Mesendoderm (in vitro differentiated cells): ENCODE data around the gene MLF1.

Source experiments
- DNase-seq: peaks from one replicate; pipeline ENCODE4 v3.0.0; 2013
- H2AK5ac ChIP-seq: 2 replicates; pipeline ENCODE4 v1.6.1; 2013; ENCODE audit warnings: low read length, inconsistent platforms
- H2BK120ac ChIP-seq: 2 replicates; pipeline ENCODE4 v1.6.1; 2013; ENCODE audit warnings: low read depth, mild to moderate bottlenecking, low read length, moderate library complexity, mixed read lengths
- H2BK15ac ChIP-seq: replicated peaks from 2 replicates; pipeline ENCODE4 v1.6.1; 2013; ENCODE audit warnings: low read depth, mild to moderate bottlenecking, moderate library complexity
- H2BK5ac ChIP-seq: 2 replicates; pipeline ENCODE4 v1.6.1; 2013; ENCODE audit warnings: low read length, inconsistent platforms
- H3K18ac ChIP-seq: 2 replicates; pipeline ENCODE4 v1.6.1; 2013; ENCODE audit warnings: mild to moderate bottlenecking, low read length, mixed read lengths
- H3K23ac ChIP-seq: one replicate; pipeline ENCODE4 v1.6.1; 2013; ENCODE audit warnings: low read length
- H3K27ac ChIP-seq: 2 replicates; pipeline ENCODE4 v1.5.1; 2013; ENCODE audit warnings: low read depth, mild to moderate bottlenecking, inconsistent platforms, low read length, moderate library complexity
- H3K27me3 ChIP-seq: 2 replicates; pipeline ENCODE4 v1.6.1; 2013; ENCODE audit warnings: low read length, control low read depth, mild to moderate bottlenecking, inconsistent platforms; ENCODE audit not compliant: insufficient read depth, poor library complexity
- H3K36me3 ChIP-seq: 2 replicates; pipeline ENCODE4 v1.6.1; 2013; ENCODE audit warnings: low read length, inconsistent platforms; ENCODE audit not compliant: control insufficient read depth, insufficient read depth
- H3K4ac ChIP-seq: one replicate; pipeline ENCODE4 v1.6.1; 2013; ENCODE audit warnings: low read depth, mild to moderate bottlenecking, low read length, moderate library complexity
- H3K4me1 ChIP-seq: 2 replicates; pipeline ENCODE4 v1.6.1; 2013; ENCODE audit warnings: low read depth, low read length, inconsistent platforms; ENCODE audit not compliant: control insufficient read depth
- H3K4me2 ChIP-seq: 2 replicates; pipeline ENCODE4 v1.6.1; 2013; ENCODE audit warnings: low read length
- H3K4me3 ChIP-seq: 2 replicates; pipeline ENCODE4 v1.5.1; 2013; ENCODE audit warnings: mild to moderate bottlenecking, low read length
- H3K56ac ChIP-seq: one replicate; pipeline ENCODE4 v1.6.1; 2013; ENCODE audit warnings: low read length
- H3K79me1 ChIP-seq: 2 replicates; pipeline ENCODE4 v1.6.1; 2013; ENCODE audit warnings: low read length, inconsistent platforms
- H3K79me2 ChIP-seq: 2 replicates; pipeline ENCODE4 v1.6.1; 2013; ENCODE audit warnings: mild to moderate bottlenecking, low read length; ENCODE audit not compliant: control insufficient read depth, insufficient read depth
- H3K9ac ChIP-seq: 2 replicates; pipeline ENCODE4 v1.6.1; 2013; ENCODE audit warnings: low read length, inconsistent platforms
- H4K5ac ChIP-seq: one replicate; pipeline ENCODE4 v1.6.1; 2013; ENCODE audit warnings: low read length
- H4K8ac ChIP-seq: one replicate; pipeline ENCODE4 v1.6.1; 2013; ENCODE audit warnings: low read depth, mild to moderate bottlenecking, control low read depth, low read length, moderate library complexity
- WGBS: extraction: QIAGEN DNeasy Blood & Tissue Kit; methylation state at CpG from one replicate; pipeline ENCODE4 v1.1.7; 2013; ENCODE audit warnings: low lambda C conversion rate, missing lambda C conversion rate; ENCODE audit not compliant: insufficient coverage; ENCODE audit errors: extremely low coverage; 5-methylcytosine and 5-hydroxymethylcytosine counted together

MLF1 gene

DNA sequence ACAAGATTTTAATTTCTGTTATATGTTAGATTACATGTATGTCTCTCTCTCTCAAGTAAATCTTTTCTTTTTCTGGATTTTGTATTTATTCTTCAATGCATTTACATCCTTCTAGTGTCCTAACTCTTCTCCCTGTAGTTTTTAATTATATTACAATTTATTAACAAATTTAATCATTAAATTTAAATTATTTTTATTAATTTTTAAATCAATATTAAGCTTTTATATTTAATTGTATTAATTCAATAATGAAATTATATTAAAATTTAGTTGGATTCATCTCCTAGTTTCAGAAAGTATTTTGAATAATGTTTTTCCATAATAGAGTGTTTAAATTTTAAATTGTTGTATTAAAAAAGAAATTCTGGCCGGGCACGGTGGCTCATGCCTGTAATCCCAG is 29.8 kb downstream of the MLF1 start:
- no peaks in the 10 kb centered on the region for H3K27me3 ChIP-seq
- H3K4ac ChIP-seq: no peak overlapping the region
- no peak overlapping the region for H3K23ac ChIP-seq
- no peak overlapping the region for H3K4me2 ChIP-seq
- no peak for DNase-seq
- H3K4me1 ChIP-seq: no peaks in the 10 kb centered on the region
- H3K9ac ChIP-seq: no peak overlapping the region
- no peak overlapping the region for H3K27ac ChIP-seq
- H4K8ac ChIP-seq: no peak overlapping the region
- H2BK5ac ChIP-seq: no peak overlapping the region
- H3K18ac ChIP-seq: no peak overlapping the region
- no peak overlapping the region for H2BK120ac ChIP-seq
- no peaks in the 10 kb centered on the region for H3K36me3 ChIP-seq
- WGBS: no CpG with 5 or more reads among the region's 2 CpGs
- H3K56ac ChIP-seq: no peak overlapping the region
- no peaks in the 10 kb centered on the region for H3K79me2 ChIP-seq
- no peaks in the 10 kb centered on the region for H3K79me1 ChIP-seq
- no peak overlapping the region for H4K5ac ChIP-seq
- no peak overlapping the region for H2BK15ac ChIP-seq
- H3K4me3 ChIP-seq: no peak overlapping the region
- H2AK5ac ChIP-seq: no peak overlapping the region

DNA sequence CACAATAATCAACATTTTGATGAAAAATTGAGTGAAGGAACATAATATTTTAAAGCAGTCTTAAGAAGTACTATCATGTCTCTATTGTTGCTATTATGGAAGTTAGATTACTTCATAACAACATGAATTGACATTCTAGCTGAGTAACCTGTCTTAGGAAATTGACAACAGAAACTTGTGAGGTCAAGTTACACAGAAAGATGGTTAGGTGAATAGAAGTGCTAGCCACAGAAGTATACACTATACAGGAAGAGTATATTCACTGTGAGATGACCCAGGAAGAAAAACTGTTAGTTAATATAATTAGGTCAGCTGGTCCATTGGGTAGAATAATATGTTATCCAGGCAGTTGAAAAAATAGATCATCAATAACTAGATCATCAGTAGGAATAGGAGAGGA is 31.2 kb downstream of the MLF1 start:
- Histone ChIP-seq H4K8ac (no peak overlapping the region), H2BK15ac (no peak overlapping the region), H3K79me1 (no peaks in the 10 kb centered on the region), H2BK5ac (no peak overlapping the region), H3K4me1 (no peaks in the 10 kb centered on the region), H3K79me2 (no peaks in the 10 kb centered on the region), H3K4me2 (no peak overlapping the region), H3K4ac (no peak overlapping the region), H4K5ac (no peak overlapping the region), H3K4me3 (no peak overlapping the region), H3K36me3 (no peaks in the 10 kb centered on the region), H2BK120ac (no peak overlapping the region), H3K23ac (no peak overlapping the region), H3K56ac (no peak overlapping the region), H3K27me3 (no peaks in the 10 kb centered on the region), H2AK5ac (no peak overlapping the region), H3K18ac (no peak overlapping the region), H3K27ac (no peak overlapping the region), H3K9ac (no peak overlapping the region)
- no peak for DNase-seq

DNA sequence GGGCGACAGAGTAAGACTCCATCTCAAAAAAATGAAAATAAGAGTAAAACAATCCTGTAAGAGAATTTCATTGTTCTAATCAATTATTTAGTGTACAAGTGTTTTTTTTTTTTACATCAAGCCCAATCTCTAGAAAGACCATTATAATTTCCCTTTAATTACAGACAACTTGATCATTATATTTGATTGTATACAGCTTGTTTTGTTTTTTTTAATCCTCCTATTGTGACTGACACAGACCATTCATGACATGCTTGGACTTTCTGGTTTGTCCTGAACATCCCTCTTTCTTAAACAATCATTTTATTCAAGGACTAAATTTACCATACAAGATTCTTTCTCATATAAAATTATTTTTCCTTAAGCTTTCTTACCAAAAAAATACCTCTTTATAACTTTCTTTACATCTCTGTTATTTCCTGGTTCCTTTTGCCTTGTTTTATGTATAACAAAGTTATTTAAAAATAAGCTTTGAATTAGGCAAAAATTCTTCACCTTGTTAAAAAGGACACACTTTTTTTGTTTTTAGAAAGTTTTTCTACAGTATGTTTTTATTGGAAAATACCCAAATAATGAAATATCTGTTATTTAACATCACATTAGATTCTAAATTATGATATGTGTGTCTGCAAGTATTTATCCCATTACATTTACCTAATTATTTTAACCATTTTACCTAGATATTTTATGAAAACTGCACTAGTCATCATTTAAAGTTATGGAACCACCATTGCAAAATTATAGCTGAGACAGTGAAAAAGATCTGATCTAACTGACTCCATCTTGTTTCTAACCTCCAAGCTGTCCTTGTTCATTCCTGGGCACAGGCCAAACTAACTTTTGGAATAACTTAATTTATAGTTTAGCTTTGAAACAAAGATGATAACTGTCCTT is 47.2 kb downstream of the MLF1 start:
- Histone ChIP-seq H2BK120ac (no peak overlapping the region), H3K56ac (no peak overlapping the region)

DNA sequence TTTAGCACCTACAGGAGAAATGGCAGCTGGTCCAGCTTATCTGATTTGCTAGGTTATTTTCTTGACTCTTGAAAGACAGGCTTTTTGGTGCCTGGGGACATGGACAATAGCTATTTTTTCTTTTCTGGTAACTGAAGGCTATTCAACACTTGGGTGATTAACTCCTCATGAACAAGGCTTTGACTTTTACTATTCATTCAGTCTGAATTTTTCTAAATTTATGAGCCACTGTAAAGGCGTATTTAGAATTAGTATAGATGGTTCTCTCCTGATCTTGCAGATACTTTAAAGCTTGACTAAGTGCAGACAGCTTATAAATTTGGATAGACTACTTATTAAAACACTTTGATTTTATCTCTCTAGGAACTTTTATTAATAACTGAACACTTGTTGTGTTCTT is 54.9 kb downstream of the MLF1 start:
- H3K4me3 ChIP-seq: no peak overlapping the region

More for the DNA sequence above, 47.2 kb downstream of the MLF1 start:
- no peak overlapping the region for H2BK5ac ChIP-seq
- no peaks in the 10 kb centered on the region for H3K4me1 ChIP-seq
- H3K27ac ChIP-seq: no peak overlapping the region
- no peak overlapping the region for H4K8ac ChIP-seq
- H4K5ac ChIP-seq: no peak overlapping the region
- H3K18ac ChIP-seq: no peak overlapping the region
- no peak overlapping the region for H2BK15ac ChIP-seq
- no CpG with 5 or more reads among the region's 1 CpG for WGBS
- H3K23ac ChIP-seq: no peak overlapping the region
- no peaks in the 10 kb centered on the region for H3K36me3 ChIP-seq
- no peak overlapping the region for H3K4me2 ChIP-seq
- H3K27me3 ChIP-seq: no peaks in the 10 kb centered on the region
- H3K4me3 ChIP-seq: no peak overlapping the region
- no peak overlapping the region for H3K4ac ChIP-seq
- DNase-seq: peak; percentile 39
- H3K79me2 ChIP-seq: no peaks in the 10 kb centered on the region
- H2AK5ac ChIP-seq: no peak overlapping the region
- H3K9ac ChIP-seq: no peak overlapping the region
- no peaks in the 10 kb centered on the region for H3K79me1 ChIP-seq

DNA sequence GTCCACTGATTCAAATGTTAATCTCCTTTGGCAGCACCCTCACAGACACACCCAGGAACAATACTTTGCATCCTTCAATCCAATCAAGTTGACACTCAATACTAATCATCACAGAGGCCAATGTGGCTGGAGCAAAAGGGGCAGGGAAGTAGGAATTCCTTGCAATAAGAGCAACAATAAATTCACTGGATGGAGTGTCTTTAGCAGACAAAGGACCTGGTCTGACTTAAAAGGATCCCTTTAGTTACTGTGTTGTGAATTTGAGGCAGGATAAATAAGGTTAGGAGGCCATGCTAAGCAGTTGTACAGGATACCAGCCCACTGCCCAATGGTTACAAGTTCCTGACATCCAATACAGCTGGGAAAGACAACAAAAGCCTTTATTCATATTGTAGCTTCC is 61.0 kb downstream of the MLF1 start:
- H3K56ac ChIP-seq: no peak overlapping the region
- H3K4me1 ChIP-seq: no peaks in the 10 kb centered on the region
- H2AK5ac ChIP-seq: no peak overlapping the region
- H3K79me1 ChIP-seq: no peaks in the 10 kb centered on the region
- no peak overlapping the region for H3K9ac ChIP-seq
- H3K4me3 ChIP-seq: no peak overlapping the region
- H2BK120ac ChIP-seq: no peak overlapping the region
- no peak overlapping the region for H3K23ac ChIP-seq
- H2BK15ac ChIP-seq: no peak overlapping the region
- no peak for DNase-seq
- H3K18ac ChIP-seq: no peak overlapping the region
- H4K5ac ChIP-seq: no peak overlapping the region
- no peak overlapping the region for H3K4me2 ChIP-seq
- no peak overlapping the region for H2BK5ac ChIP-seq
- no peak overlapping the region for H3K27ac ChIP-seq
- no peak overlapping the region for H3K4ac ChIP-seq
- no peaks in the 10 kb centered on the region for H3K27me3 ChIP-seq
- no peaks in the 10 kb centered on the region for H3K79me2 ChIP-seq
- no peaks in the 10 kb centered on the region for H3K36me3 ChIP-seq
- H4K8ac ChIP-seq: no peak overlapping the region

More for the DNA sequence above, 54.9 kb downstream of the MLF1 start:
- H2AK5ac ChIP-seq: no peak overlapping the region
- no peak overlapping the region for H3K4ac ChIP-seq
- H3K4me2 ChIP-seq: no peak overlapping the region
- no peak overlapping the region for H2BK120ac ChIP-seq
- no CpG with 5 or more reads among the region's 1 CpG for WGBS
- H3K27ac ChIP-seq: no peak overlapping the region
- no peak overlapping the region for H3K56ac ChIP-seq
- H3K36me3 ChIP-seq: no peaks in the 10 kb centered on the region
- H3K79me2 ChIP-seq: no peaks in the 10 kb centered on the region
- no peak overlapping the region for H3K18ac ChIP-seq
- no peak overlapping the region for H3K23ac ChIP-seq
- H3K79me1 ChIP-seq: no peaks in the 10 kb centered on the region
- H3K9ac ChIP-seq: no peak overlapping the region
- H2BK15ac ChIP-seq: no peak overlapping the region
- no peak overlapping the region for H4K8ac ChIP-seq
- H4K5ac ChIP-seq: no peak overlapping the region
- H2BK5ac ChIP-seq: no peak overlapping the region
- no peaks in the 10 kb centered on the region for H3K4me1 ChIP-seq
- no peaks in the 10 kb centered on the region for H3K27me3 ChIP-seq
- no peak for DNase-seq

DNA sequence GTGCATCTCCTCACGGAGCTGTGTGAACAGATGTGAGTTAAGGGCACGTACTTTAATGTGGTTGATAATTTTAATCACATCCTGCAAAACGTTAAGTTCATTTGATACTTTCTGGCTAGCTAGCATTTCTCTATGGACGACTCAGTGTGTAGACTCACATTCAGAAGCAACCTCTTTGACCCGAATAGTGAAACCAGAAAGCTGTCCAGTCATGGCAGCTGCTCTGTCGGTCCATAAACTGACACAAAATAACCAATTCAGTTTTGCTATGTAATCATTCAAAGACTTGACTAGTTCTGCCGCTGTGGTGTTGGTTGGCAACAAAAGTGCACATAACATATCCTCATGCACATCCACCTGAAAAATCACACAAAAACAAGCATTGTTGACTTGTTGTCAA is 69.7 kb downstream of the MLF1 start:
- no peak overlapping the region for H4K5ac ChIP-seq
- no peaks in the 10 kb centered on the region for H3K79me1 ChIP-seq
- H3K9ac ChIP-seq: no peak overlapping the region
- H3K56ac ChIP-seq: no peak overlapping the region
- H3K4me3 ChIP-seq: no peak overlapping the region
- no peak overlapping the region for H3K23ac ChIP-seq
- no peaks in the 10 kb centered on the region for H3K4me1 ChIP-seq
- no peak overlapping the region for H3K18ac ChIP-seq
- H3K27me3 ChIP-seq: no peaks in the 10 kb centered on the region
- H3K4me2 ChIP-seq: no peak overlapping the region
- no peak overlapping the region for H3K27ac ChIP-seq
- H2BK5ac ChIP-seq: no peak overlapping the region
- no CpG with 5 or more reads among the region's 7 CpGs for WGBS
- no peak overlapping the region for H2AK5ac ChIP-seq
- DNase-seq: no peak
- no peak overlapping the region for H2BK15ac ChIP-seq
- H4K8ac ChIP-seq: no peak overlapping the region
- H2BK120ac ChIP-seq: no peak overlapping the region
- no peaks in the 10 kb centered on the region for H3K36me3 ChIP-seq
- peaks cover 7% of the 10 kb centered on the region for H3K79me2 ChIP-seq
- H3K4ac ChIP-seq: no peak overlapping the region
